Trophoblast cell (in vitro differentiated cells and primary cell): ENCODE data around the gene ZNF823.

Source experiments
- DNase-seq, 2 donors: peaks; one replicate each; pipeline ENCODE4 v3.0.0-alpha.2; 2016
- H2AFZ ChIP-seq: 2 replicates; pipeline ENCODE4 v1.6.1; 2013; ENCODE audit warnings: low read length, moderate library complexity, mild to moderate bottlenecking; ENCODE audit not compliant: insufficient read depth, poor library complexity
- H2AK5ac ChIP-seq: 2 replicates; pipeline ENCODE4 v1.6.1; 2013; ENCODE audit warnings: mild to moderate bottlenecking, low read length
- H2BK120ac ChIP-seq: 2 replicates; pipeline ENCODE4 v1.6.1; 2013; ENCODE audit warnings: low read length, mild to moderate bottlenecking, moderate library complexity; ENCODE audit not compliant: insufficient read depth, poor library complexity
- H2BK12ac ChIP-seq: 2 replicates; pipeline ENCODE4 v1.6.1; 2013; ENCODE audit warnings: mild to moderate bottlenecking, low read length, moderate library complexity
- H2BK5ac ChIP-seq: 2 replicates; pipeline ENCODE4 v1.6.1; 2013; ENCODE audit warnings: low read length, low read depth, moderate library complexity, mild to moderate bottlenecking; ENCODE audit not compliant: poor library complexity
- H3K14ac ChIP-seq: 2 replicates; pipeline ENCODE4 v1.6.1; 2013; ENCODE audit warnings: mild to moderate bottlenecking, low read length
- H3K18ac ChIP-seq: 2 replicates; pipeline ENCODE4 v1.6.1; 2013; ENCODE audit warnings: mild to moderate bottlenecking, low read length
- H3K23ac ChIP-seq: 2 replicates; pipeline ENCODE4 v1.6.1; 2013; ENCODE audit warnings: low read length
- H3K27ac ChIP-seq: 2 replicates; pipeline ENCODE4 v1.5.1; 2013; ENCODE audit warnings: low read depth, mild to moderate bottlenecking, inconsistent platforms, low read length, moderate library complexity
- H3K27me3 ChIP-seq: 2 replicates; pipeline ENCODE4 v1.6.1; 2013; ENCODE audit warnings: inconsistent platforms, mild to moderate bottlenecking, low read length, moderate library complexity; ENCODE audit not compliant: insufficient read depth
- H3K36me3 ChIP-seq, 2 experiments: 1 replicate in 1 of 2; 2 replicates in 1 of 2; pipeline ENCODE4 v1.6.1; 2013; ENCODE audit warnings: low read length in 2 of 2, mild to moderate bottlenecking in 2 of 2, moderate library complexity in 1 of 2; ENCODE audit not compliant: insufficient read depth in 2 of 2, control insufficient read depth in 1 of 2
- H3K4ac ChIP-seq: 2 replicates; pipeline ENCODE4 v1.6.1; 2013; ENCODE audit warnings: low read depth, mild to moderate bottlenecking, low read length, moderate library complexity
- H3K4me1 ChIP-seq, 2 experiments: 1 replicate in 1 of 2; 2 replicates in 1 of 2; pipeline ENCODE4 v1.6.1; 2013; ENCODE audit warnings: low read length in 2 of 2, mild to moderate bottlenecking in 2 of 2, moderate library complexity in 1 of 2; ENCODE audit not compliant: insufficient read depth in 2 of 2, control insufficient read depth in 1 of 2
- H3K4me2 ChIP-seq: 2 replicates; pipeline ENCODE4 v1.6.1; 2013; ENCODE audit warnings: inconsistent platforms, mild to moderate bottlenecking, low read length, moderate library complexity
- H3K4me3 ChIP-seq: 2 replicates; pipeline ENCODE4 v1.5.1; 2013; ENCODE audit warnings: mild to moderate bottlenecking, low read depth, low read length, inconsistent platforms
- H3K79me1 ChIP-seq: one replicate; pipeline ENCODE4 v1.6.1; 2013; ENCODE audit warnings: low read length
- H3K79me2 ChIP-seq: 2 replicates; pipeline ENCODE4 v1.6.1; 2013; ENCODE audit warnings: low read length, mild to moderate bottlenecking; ENCODE audit not compliant: control insufficient read depth, insufficient read depth, poor library complexity
- H3K9ac ChIP-seq: 2 replicates; pipeline ENCODE4 v1.6.1; 2013; ENCODE audit warnings: mild to moderate bottlenecking, low read length
- H3K9me3 ChIP-seq: 2 replicates; pipeline ENCODE4 v1.6.1; 2013; ENCODE audit warnings: low read depth, mild to moderate bottlenecking, control low read depth, inconsistent platforms, low read length; ENCODE audit not compliant: insufficient read depth
- H4K12ac ChIP-seq: 2 replicates; pipeline ENCODE4 v1.6.1; 2013; ENCODE audit warnings: low read depth, mild to moderate bottlenecking, low read length, moderate library complexity
- H4K8ac ChIP-seq: 2 replicates; pipeline ENCODE4 v1.6.1; 2013; ENCODE audit warnings: low read depth, mild to moderate bottlenecking, low read length, moderate library complexity
- H4K91ac ChIP-seq: one replicate; pipeline ENCODE4 v1.6.1; 2013; ENCODE audit warnings: low read depth, mild to moderate bottlenecking, low read length, moderate library complexity
- WGBS: extraction: QIAGEN DNeasy Blood & Tissue Kit; methylation state at CpG from one replicate; pipeline ENCODE4 v1.1.7; 2013; ENCODE audit warnings: missing lambda C conversion rate; ENCODE audit not compliant: insufficient read length, insufficient coverage; ENCODE audit errors: extremely low coverage; 5-methylcytosine and 5-hydroxymethylcytosine counted together

ZNF823 gene

GRCh38 chr19:11697284-11697855 lies 41.4 kb downstream of the ZNF823 start:
- Histone ChIP-seq H4K91ac (peak overlapping the region; percentile 8), H3K14ac (no peak overlapping the region), H2BK120ac (peak overlapping the region; percentile 10), H4K12ac (no peak overlapping the region), H2BK12ac (peak overlapping the region; percentile 82), H3K79me1 (peaks cover 16% of the 10 kb centered on the region), H3K9ac (no peak overlapping the region), H3K27me3 (no peaks in the 10 kb centered on the region), H2AFZ (no peak overlapping the region), H3K18ac (no peak overlapping the region), H2AK5ac (no peak overlapping the region), H3K36me3 (no peaks in the 10 kb centered on the region), H3K4ac (no peak overlapping the region), H3K27ac (no peak overlapping the region), H3K4me1 (peaks cover 18% of the 10 kb centered on the region in 2 experiments), H3K79me2 (peaks cover 4% of the 10 kb centered on the region), H3K4me3 (no peak overlapping the region), H4K8ac (no peak overlapping the region), H3K9me3 (no peaks in the 10 kb centered on the region), H3K4me2 (no peak overlapping the region), H2BK5ac (no peak overlapping the region), H3K23ac (no peak overlapping the region)
- DNase-seq = peak in 1 of 2 donors; percentile 37
- no CpG with 5 or more reads among the region's 6 CpGs for WGBS

- H3K27me3 ChIP-seq = no peaks in the 10 kb centered on the region
- peak overlapping the region; percentile 91 for H3K4me2 ChIP-seq
- H2BK120ac ChIP-seq = peak overlapping the region; percentile 50
- no CpG with 5 or more reads among the region's 61 CpGs for WGBS
- peak overlapping the region; percentile 4 for H3K9ac ChIP-seq
- H3K79me2 ChIP-seq = peaks cover 4% of the 10 kb centered on the region
- H4K91ac ChIP-seq = peak overlapping the region; percentile 48
- peak overlapping the region; percentile 75 for H3K4me3 ChIP-seq
- peak overlapping the region; percentile 68 for H4K12ac ChIP-seq
- DNase-seq = peak; percentile 98
- H3K27ac ChIP-seq = peak overlapping the region; percentile 35
- peaks cover 21% of the 10 kb centered on the region in 2 experiments for H3K4me1 ChIP-seq
- no peaks in the 10 kb centered on the region for H3K36me3 ChIP-seq
- H2AK5ac ChIP-seq = no peak overlapping the region
- peak overlapping the region; percentile 46 for H3K4ac ChIP-seq
- H2AFZ ChIP-seq = peak overlapping the region; percentile 79
- peaks cover 16% of the 10 kb centered on the region for H3K79me1 ChIP-seq
- peak overlapping the region; percentile 55 for H4K8ac ChIP-seq
- no peaks in the 10 kb centered on the region for H3K9me3 ChIP-seq
- peak overlapping the region; percentile 86 for H3K14ac ChIP-seq
- H3K18ac ChIP-seq = peak overlapping the region; percentile 81
- H2BK5ac ChIP-seq = peak overlapping the region; percentile 77
- H2BK12ac ChIP-seq = peak overlapping the region; percentile 73
- H3K23ac ChIP-seq = no peak overlapping the region
Observed at GRCh38 chr19:11694533-11695439, 44.0 kb downstream of the ZNF823 start.

- Histone ChIP-seq H3K36me3 (peaks cover 0 to 2% of the 10 kb centered on the region in 2 experiments), H3K79me2 (peaks cover 4% of the 10 kb centered on the region), H2AFZ (peak overlapping the region; percentile 79), H4K8ac (peak overlapping the region; percentile 55), H3K23ac (no peak overlapping the region), H3K9ac (peak overlapping the region; percentile 4), H3K27ac (peak overlapping the region; percentile 35), H4K12ac (peak overlapping the region; percentile 68), H3K18ac (peak overlapping the region; percentile 81), H3K4me2 (peak overlapping the region; percentile 91), H3K4ac (peak overlapping the region; percentile 46), H3K4me1 (peaks cover 21% of the 10 kb centered on the region in 2 experiments), H3K4me3 (peak overlapping the region; percentile 75), H2AK5ac (no peak overlapping the region), H3K79me1 (peaks cover 16% of the 10 kb centered on the region), H2BK5ac (peak overlapping the region; percentile 77), H2BK12ac (peak overlapping the region; percentile 73), H3K14ac (peak overlapping the region; percentile 86), H3K9me3 (no peaks in the 10 kb centered on the region), H2BK120ac (peak overlapping the region; percentile 50), H4K91ac (peak overlapping the region; percentile 48), H3K27me3 (no peaks in the 10 kb centered on the region)
- WGBS = no CpG with 5 or more reads among the region's 16 CpGs
- peak; percentile 76 to 81 for DNase-seq
Observed at GRCh38 chr19:11693505-11694499, 44.9 kb downstream of the ZNF823 start.
